Measurements from ENCODE around the gene ACTL7A. TPM values are rescaled to one million over a fixed set of nuclear protein-coding genes. Genes with fewer than 3 reads are reported as not detected.
"Not testable (repeated sequence)": the region's sequence is repeated elsewhere in the genome, so short reads cannot be mapped to it uniquely, and the experiment has no call there.

Gene ACTL7A
- not detected for polyA plus RNA-seq (ENCODE audit: insufficient read length in 4 of 4)

GRCh38 chr9:108861997-108862396 is at the start of gene ACTL7A:
Gene ACTL7A, plus strand, starts transcription at chr9:108862266. Its CDS starts 57 bp downstream, at chr9:108862323.
- DNase-seq (ENCODE audit: low read depth in 4 of 4, low spot score in 3 of 4), result no peak

GRCh38 chr9:108812396-108813025 is 49.6 kb upstream of the ACTL7A start:
- DNase-seq (ENCODE audit: low read depth in 4 of 4, low spot score in 3 of 4), result no peak

GRCh38 chr9:108813951-108814601 is 48.0 kb upstream of the ACTL7A start:
- no peak for DNase-seq (ENCODE audit: low read depth in 4 of 4, low spot score in 3 of 4)

GRCh38 chr9:108815156-108815555 is 46.9 kb upstream of the ACTL7A start:
- no peak for DNase-seq (ENCODE audit: low read depth in 4 of 4, low spot score in 3 of 4)

- DNase-seq (ENCODE audit: low read depth in 4 of 4, low spot score in 3 of 4), result no peak
Measured at GRCh38 chr9:108816037-108816436, 46.0 kb upstream of the ACTL7A start.

GRCh38 chr9:108823829-108824228 is 38.2 kb upstream of the ACTL7A start:
- no peak for DNase-seq (ENCODE audit: low read depth in 4 of 4, low spot score in 3 of 4)

GRCh38 chr9:108830272-108830671 is 31.8 kb upstream of the ACTL7A start:
- no peak for DNase-seq (ENCODE audit: low read depth in 4 of 4, low spot score in 3 of 4)

GRCh38 chr9:108831496-108832178 is 30.4 kb upstream of the ACTL7A start:
- DNase-seq (ENCODE audit: low read depth in 4 of 4, low spot score in 3 of 4), result no peak

GRCh38 chr9:108832179-108832500 is 29.9 kb upstream of the ACTL7A start:
- DNase-seq (ENCODE audit: low read depth in 4 of 4, low spot score in 3 of 4), result no peak

- DNase-seq (ENCODE audit: low read depth in 4 of 4, low spot score in 3 of 4), result no peak
Measured at GRCh38 chr9:108834959-108835665, 27.0 kb upstream of the ACTL7A start.

- no peak for DNase-seq (ENCODE audit: low read depth in 4 of 4, low spot score in 3 of 4)
Measured at GRCh38 chr9:108835831-108836230, 26.2 kb upstream of the ACTL7A start.

- no peak for DNase-seq (ENCODE audit: low read depth in 4 of 4, low spot score in 3 of 4)
Measured at GRCh38 chr9:108836319-108836718, 25.7 kb upstream of the ACTL7A start.

GRCh38 chr9:108836781-108837180 is 25.3 kb upstream of the ACTL7A start:
- no peak for DNase-seq (ENCODE audit: low read depth in 4 of 4, low spot score in 3 of 4)

GRCh38 chr9:108837530-108837929 is 24.5 kb upstream of the ACTL7A start:
- no peak for DNase-seq (ENCODE audit: low read depth in 4 of 4, low spot score in 3 of 4)

- no peak for DNase-seq (ENCODE audit: low read depth in 4 of 4, low spot score in 3 of 4)
Measured at GRCh38 chr9:108838017-108838416, 24.0 kb upstream of the ACTL7A start.

- not testable (repeated sequence) for DNase-seq (ENCODE audit: low read depth in 4 of 4, low spot score in 3 of 4)
Measured at GRCh38 chr9:108839561-108839960, 22.5 kb upstream of the ACTL7A start.

GRCh38 chr9:108842610-108843295 is 19.3 kb upstream of the ACTL7A start:
- no peak for DNase-seq (ENCODE audit: low read depth in 4 of 4, low spot score in 3 of 4)

- no peak for DNase-seq (ENCODE audit: low read depth in 4 of 4, low spot score in 3 of 4)
Measured at GRCh38 chr9:108844391-108844790, 17.7 kb upstream of the ACTL7A start.

- no peak for DNase-seq (ENCODE audit: low read depth in 4 of 4, low spot score in 3 of 4)
Measured at GRCh38 chr9:108844856-108845255, 17.2 kb upstream of the ACTL7A start.

- DNase-seq (ENCODE audit: low read depth in 4 of 4, low spot score in 3 of 4), result no peak
Measured at GRCh38 chr9:108845507-108845906, 16.6 kb upstream of the ACTL7A start.

- no peak for DNase-seq (ENCODE audit: low read depth in 4 of 4, low spot score in 3 of 4)
Measured at GRCh38 chr9:108845947-108846346, 16.1 kb upstream of the ACTL7A start.

Data from right renal pelvis (tissue), 4 donors.